H1 (cell line): Measurements from ENCODE around the gene SLC4A9. TPM values are rescaled to one million over a fixed set of nuclear protein-coding genes. Genes with fewer than 3 reads are reported as not detected.

Source experiments
- BACH1 ChIP-seq: IDR thresholded peaks from 2 replicates; pipeline ENCODE4 v1.6.1; 2012; ENCODE audit warnings: low read length, improper control_type of control experiment
- CBX5 ChIP-seq: fragments of 300-800, 300-1000 bp; sonication (generic); IDR thresholded peaks from 2 replicates; pipeline ENCODE4 v1.7.1; 2016; ENCODE audit warnings: antibody characterized with exemption, low read length, low read depth
- CBX8 ChIP-seq: fragments of 300-800, 300-1000 bp; sonication (generic); IDR thresholded peaks from 2 replicates; pipeline ENCODE4 v1.7.1; 2016; ENCODE audit warnings: low read depth, low read length, borderline replicate concordance
- EGR1 ChIP-seq: IDR thresholded peaks from 2 replicates; pipeline ENCODE4 v1.6.1; 2011; ENCODE audit warnings: low read depth, low read length, borderline replicate concordance
- EP300 ChIP-seq, 2 experiments: IDR thresholded peaks; 1 replicate in 1 of 2; 2 replicates in 1 of 2; pipeline ENCODE4 v1.6.1; 2011 to 2012; ENCODE audit warnings: low read depth in 2 of 2, low read length in 2 of 2, mild to moderate bottlenecking in 2 of 2, borderline replicate concordance in 1 of 2, inconsistent platforms in 1 of 2, moderate library complexity in 1 of 2
- EZH2 ChIP-seq: fragments of 200-600 bp; sonication (generic); IDR thresholded peaks from 2 replicates; pipeline ENCODE4 v1.7.1; 2012; ENCODE audit warnings: low read depth, mild to moderate bottlenecking, moderate library complexity, low read length, inconsistent platforms; ENCODE audit not compliant: severe bottlenecking
- KDM1A ChIP-seq: fragments of 200-600, 300-600 bp; sonication (generic); IDR thresholded peaks from 2 replicates; pipeline ENCODE4 v1.7.1; 2016; ENCODE audit warnings: mild to moderate bottlenecking, low read length, borderline replicate concordance
- KDM5A ChIP-seq: fragments of 200-600 bp; IDR thresholded peaks from 2 replicates; pipeline ENCODE4 v1.7.1; 2012; ENCODE audit warnings: mild to moderate bottlenecking, low read length, inconsistent platforms, mixed read lengths
- NRF1 ChIP-seq: IDR thresholded peaks from 2 replicates; pipeline ENCODE4 v1.6.1; 2011; ENCODE audit warnings: mild to moderate bottlenecking, low read depth, low read length, improper control_type of control experiment
- PHF8 ChIP-seq: fragments of 200-600 bp; sonication (generic); conservative IDR thresholded peaks from 2 replicates; pipeline ENCODE4 v1.7.1; 2012; ENCODE audit warnings: low read depth, mild to moderate bottlenecking, inconsistent platforms, low read length, moderate library complexity
- POLR2A ChIP-seq, 2 experiments: IDR thresholded peaks; 1 replicate in 1 of 2; 2 replicates in 1 of 2; pipeline ENCODE4 v1.6.1; 2011; ENCODE audit warnings: low read depth in 2 of 2, low read length in 2 of 2, mild to moderate bottlenecking in 2 of 2; ENCODE audit errors: control extremely low read depth in 1 of 2
- RAD21 ChIP-seq, 2 experiments: IDR thresholded peaks in 1 of 2; conservative IDR thresholded peaks in 1 of 2; 2 replicates each; pipeline ENCODE4 v1.6.1; 2011; ENCODE audit warnings: low read depth in 2 of 2, low read length in 2 of 2, improper control_type of control experiment in 1 of 2, inconsistent platforms in 1 of 2, mild to moderate bottlenecking in 1 of 2, moderate library complexity in 1 of 2
- RBBP5 ChIP-seq: IDR thresholded peaks from 2 replicates; pipeline ENCODE4 v1.7.1; 2012; ENCODE audit warnings: low read depth, mild to moderate bottlenecking, inconsistent platforms, low read length, moderate library complexity, borderline replicate concordance
- SAP30 ChIP-seq: fragments of 300-600 bp; sonication (generic); IDR thresholded peaks from 2 replicates; pipeline ENCODE4 v1.7.1; 2012; ENCODE audit warnings: low read length, moderate library complexity, mild to moderate bottlenecking, inconsistent platforms; ENCODE audit not compliant: insufficient read depth, insufficient replicate concordance
- SP4 ChIP-seq: IDR thresholded peaks from 2 replicates; pipeline ENCODE4 v1.6.1; 2012; ENCODE audit warnings: low read length, inconsistent platforms
- SUZ12 ChIP-seq: fragments of 200-600 bp; sonication (generic); IDR thresholded peaks from 2 replicates; pipeline ENCODE4 v1.6.1; 2012; ENCODE audit warnings: mild to moderate bottlenecking, inconsistent platforms, low read length, moderate library complexity, mixed read lengths
- TAF1 ChIP-seq: IDR thresholded peaks from 2 replicates; pipeline ENCODE4 v1.6.1; 2011; ENCODE audit warnings: mild to moderate bottlenecking, low read depth, low read length
- TBP ChIP-seq: IDR thresholded peaks from 2 replicates; pipeline ENCODE4 v1.6.1; 2011; ENCODE audit warnings: low read depth, low read length, improper control_type of control experiment
- USF2 ChIP-seq: IDR thresholded peaks from 2 replicates; pipeline ENCODE4 v1.6.1; 2011; ENCODE audit warnings: low read length, improper control_type of control experiment
- ZNF274 ChIP-seq: IDR thresholded peaks from 2 replicates; pipeline ENCODE4 v1.7.0; 2012; ENCODE audit warnings: low read length, borderline replicate concordance; ENCODE audit errors: extremely low read depth
- polyA plus RNA-seq, 7 experiments: library from polyadenylated mRNA; depleted of rRNA in 3 of 7; stranded (reverse) in 5 of 7; unstranded in 2 of 7; fragments of >200 nt in 5 of 7; fragments of 200-250 nt in 2 of 7; gene quantifications; 1 replicate in 5 of 7; 2 replicates in 1 of 7; 4 replicates in 1 of 7; pipeline versions ENCODE4 v1.2.1 to v1.2.3, GENCODE V29; 2011 to 2013; ENCODE audit warnings: missing spikeins in 2 of 7, mixed read lengths in 2 of 7
- total RNA-seq: library from RNA; stranded (reverse); fragmentation: NEBNext Ultra II Directional; extraction: Animal tissue kit (Norgen Biotek cat#: 25700); gene quantifications from 2 replicates; pipeline ENCODE4 v1.2.1, GENCODE V29; 2021
- TF ChIP-seq, protein P1 (sequence below): IDR thresholded peaks from 2 replicates; pipeline ENCODE4 v1.6.1; 2011; ENCODE audit warnings: low read depth, mild to moderate bottlenecking, low read length; ENCODE audit not compliant: insufficient read depth

Gene SLC4A9
- total and polyA plus RNA-seq, 2 of the 8 experiments (the other 6 are each of a cell fraction or from before 2014, with no cell fraction given): 0.15 to 0.28 TPM

- TF ChIP-seq USF2 (no peak), KDM1A (no peak), SAP30 (peak; percentile 98), TAF1 (peak; percentile 83), EZH2 (no peak), TBP (peak; percentile 71), EGR1 (no peak), SUZ12 (no peak), EP300 (IDR thresholded peaks at IDR 0.05; ENCODE audit: borderline replicate concordance in 1 of 2, low read depth in 2 of 2, low read length in 2 of 2) (no peak), RAD21 (IDR thresholded peaks at IDR 0.05 in 1 of 2, conservative IDR thresholded peaks at IDR 0.05 in 1 of 2; ENCODE audit: low read depth in 2 of 2, low read length in 2 of 2) (no peak), SP4 (peak; percentile 57), KDM5A (no peak), BACH1 (peak; percentile 61; the same call in 1 of the 2 replicates), NRF1 (no peak), POLR2A (IDR thresholded peaks at IDR 0.05; ENCODE audit: control extremely low read depth in 1 of 2, low read depth in 2 of 2, low read length in 2 of 2) (peak; percentile 41 to 70; a peak in 2 of 3 replicates), PHF8 (peak; percentile 51), CBX5 (no peak), RBBP5 (no peak; the same call in 1 of the 2 replicates), CBX8 (no peak), ZNF274 (no peak)
- TF ChIP-seq, protein P1, sequence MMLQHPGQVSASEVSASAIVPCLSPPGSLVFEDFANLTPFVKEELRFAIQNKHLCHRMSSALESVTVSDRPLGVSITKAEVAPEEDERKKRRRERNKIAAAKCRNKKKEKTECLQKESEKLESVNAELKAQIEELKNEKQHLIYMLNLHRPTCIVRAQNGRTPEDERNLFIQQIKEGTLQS: no peak
Measured at GRCh38 chr5:140400730-140401361, 40.9 kb downstream of the SLC4A9 start (continued).
